Measurements from ENCODE around the gene VPS50.

DNA sequence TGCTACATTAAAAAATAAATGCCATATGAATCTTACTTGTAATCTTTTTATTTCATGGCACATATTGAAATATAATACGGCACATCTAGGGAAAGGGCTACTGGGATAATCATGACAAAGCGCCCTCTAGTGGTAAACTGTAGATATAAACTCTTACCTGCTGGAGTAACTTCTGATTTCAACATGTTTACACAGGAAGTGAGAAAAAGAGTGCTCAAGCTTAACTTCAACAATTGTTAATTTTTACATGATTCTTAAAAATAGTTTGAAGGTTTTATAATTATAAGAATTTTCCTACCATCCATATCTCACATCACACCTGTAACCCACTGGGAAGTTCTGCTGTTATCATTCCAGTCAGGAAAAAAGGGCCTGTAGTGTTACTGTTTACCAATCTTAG, 3.9 kb upstream of the VPS50 start:
- TF ChIP-seq EGR1 (IDR thresholded peaks at IDR 0.05; ENCODE audit: low read depth) (no peak), POLR2A (IDR thresholded peaks at IDR 0.05; ENCODE audit: borderline replicate concordance, extremely low read depth, insufficient read depth, insufficient read length) (no peak), RAD21 (IDR thresholded peaks at IDR 0.05; ENCODE audit: low read depth) (peak; percentile 67), SRF (IDR thresholded peaks at IDR 0.05; ENCODE audit: low read depth) (peak; percentile 8; the same call in 1 of the 2 replicates), ZNF274 (IDR thresholded peaks at IDR 0.05; ENCODE audit: low read depth, low read length) (no peak)
- TF ChIP-seq, protein P1, sequence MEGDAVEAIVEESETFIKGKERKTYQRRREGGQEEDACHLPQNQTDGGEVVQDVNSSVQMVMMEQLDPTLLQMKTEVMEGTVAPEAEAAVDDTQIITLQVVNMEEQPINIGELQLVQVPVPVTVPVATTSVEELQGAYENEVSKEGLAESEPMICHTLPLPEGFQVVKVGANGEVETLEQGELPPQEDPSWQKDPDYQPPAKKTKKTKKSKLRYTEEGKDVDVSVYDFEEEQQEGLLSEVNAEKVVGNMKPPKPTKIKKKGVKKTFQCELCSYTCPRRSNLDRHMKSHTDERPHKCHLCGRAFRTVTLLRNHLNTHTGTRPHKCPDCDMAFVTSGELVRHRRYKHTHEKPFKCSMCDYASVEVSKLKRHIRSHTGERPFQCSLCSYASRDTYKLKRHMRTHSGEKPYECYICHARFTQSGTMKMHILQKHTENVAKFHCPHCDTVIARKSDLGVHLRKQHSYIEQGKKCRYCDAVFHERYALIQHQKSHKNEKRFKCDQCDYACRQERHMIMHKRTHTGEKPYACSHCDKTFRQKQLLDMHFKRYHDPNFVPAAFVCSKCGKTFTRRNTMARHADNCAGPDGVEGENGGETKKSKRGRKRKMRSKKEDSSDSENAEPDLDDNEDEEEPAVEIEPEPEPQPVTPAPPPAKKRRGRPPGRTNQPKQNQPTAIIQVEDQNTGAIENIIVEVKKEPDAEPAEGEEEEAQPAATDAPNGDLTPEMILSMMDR (IDR thresholded peaks at IDR 0.05 in 2 of 3, conservative IDR thresholded peaks at IDR 0.05 in 1 of 3; ENCODE audit: borderline replicate concordance in 1 of 3, insufficient read depth in 1 of 3, low read depth in 2 of 3, low read length in 2 of 3), result peak; percentile 55 to 74 (median 59); a peak in 5 of 6 replicates
- TF ChIP-seq, protein P2, sequence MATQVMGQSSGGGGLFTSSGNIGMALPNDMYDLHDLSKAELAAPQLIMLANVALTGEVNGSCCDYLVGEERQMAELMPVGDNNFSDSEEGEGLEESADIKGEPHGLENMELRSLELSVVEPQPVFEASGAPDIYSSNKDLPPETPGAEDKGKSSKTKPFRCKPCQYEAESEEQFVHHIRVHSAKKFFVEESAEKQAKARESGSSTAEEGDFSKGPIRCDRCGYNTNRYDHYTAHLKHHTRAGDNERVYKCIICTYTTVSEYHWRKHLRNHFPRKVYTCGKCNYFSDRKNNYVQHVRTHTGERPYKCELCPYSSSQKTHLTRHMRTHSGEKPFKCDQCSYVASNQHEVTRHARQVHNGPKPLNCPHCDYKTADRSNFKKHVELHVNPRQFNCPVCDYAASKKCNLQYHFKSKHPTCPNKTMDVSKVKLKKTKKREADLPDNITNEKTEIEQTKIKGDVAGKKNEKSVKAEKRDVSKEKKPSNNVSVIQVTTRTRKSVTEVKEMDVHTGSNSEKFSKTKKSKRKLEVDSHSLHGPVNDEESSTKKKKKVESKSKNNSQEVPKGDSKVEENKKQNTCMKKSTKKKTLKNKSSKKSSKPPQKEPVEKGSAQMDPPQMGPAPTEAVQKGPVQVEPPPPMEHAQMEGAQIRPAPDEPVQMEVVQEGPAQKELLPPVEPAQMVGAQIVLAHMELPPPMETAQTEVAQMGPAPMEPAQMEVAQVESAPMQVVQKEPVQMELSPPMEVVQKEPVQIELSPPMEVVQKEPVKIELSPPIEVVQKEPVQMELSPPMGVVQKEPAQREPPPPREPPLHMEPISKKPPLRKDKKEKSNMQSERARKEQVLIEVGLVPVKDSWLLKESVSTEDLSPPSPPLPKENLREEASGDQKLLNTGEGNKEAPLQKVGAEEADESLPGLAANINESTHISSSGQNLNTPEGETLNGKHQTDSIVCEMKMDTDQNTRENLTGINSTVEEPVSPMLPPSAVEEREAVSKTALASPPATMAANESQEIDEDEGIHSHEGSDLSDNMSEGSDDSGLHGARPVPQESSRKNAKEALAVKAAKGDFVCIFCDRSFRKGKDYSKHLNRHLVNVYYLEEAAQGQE (IDR thresholded peaks at IDR 0.05; ENCODE audit: low read depth), result no peak
